ENCODE results near the gene PCDHGA1.

PCDHGA1 gene

DNA sequence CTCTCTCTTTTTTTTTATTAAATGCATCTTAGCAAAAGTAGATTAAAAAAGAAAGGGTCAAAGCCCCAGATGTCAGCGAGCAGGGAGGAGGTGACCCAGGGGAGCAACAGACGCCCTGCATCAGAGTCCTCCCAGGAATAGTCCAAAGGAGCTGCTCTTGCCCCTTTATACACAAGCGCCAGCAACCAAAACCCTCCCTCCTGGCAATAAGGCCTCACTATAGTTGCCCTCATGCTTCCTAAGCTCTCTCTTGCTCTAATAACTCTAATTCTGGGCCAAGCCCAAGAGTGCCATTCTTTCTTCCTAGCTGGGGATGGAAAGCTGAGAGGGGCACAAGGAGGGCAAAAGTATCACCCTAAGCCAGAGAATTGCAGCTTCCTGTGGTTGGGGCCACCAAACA lies 184.8 kb downstream of the PCDHGA1 start:
- no peak for DNase-seq

DNA sequence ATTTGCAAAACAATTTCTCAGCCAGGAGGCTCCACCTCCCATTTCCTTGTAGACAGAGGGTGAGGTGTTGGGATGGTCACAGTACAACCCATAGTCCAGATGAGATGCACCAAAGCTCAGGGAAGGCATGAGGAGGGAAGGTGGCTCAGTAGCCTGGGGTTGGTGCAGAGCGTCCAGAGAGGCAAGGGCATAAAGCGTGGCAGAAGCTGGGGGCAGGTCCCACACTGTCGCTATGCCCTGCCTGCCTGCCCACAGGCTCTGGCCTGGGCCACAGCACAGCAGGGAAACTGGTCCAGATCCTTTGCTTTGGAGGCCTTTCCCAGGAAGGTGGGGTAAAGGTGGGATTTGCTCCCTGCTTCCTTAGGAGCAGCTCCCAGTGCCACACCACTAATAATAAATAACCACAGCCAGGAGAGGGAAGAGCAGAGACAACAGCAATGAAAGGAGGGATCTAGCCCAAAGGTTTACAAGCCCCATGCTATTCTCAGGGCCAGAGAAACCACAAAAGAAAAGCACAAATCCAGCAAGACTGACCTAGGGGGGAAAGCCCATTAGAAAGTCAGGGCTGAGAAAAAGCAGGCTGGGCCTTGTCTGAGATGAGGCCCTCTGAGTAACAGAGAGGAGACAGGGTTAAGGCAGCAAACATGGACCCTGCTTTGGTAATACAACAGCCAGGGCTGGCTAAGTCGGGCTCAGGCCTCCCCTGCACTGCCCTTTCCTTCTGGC lies 185.8 kb downstream of the PCDHGA1 start:
- DNase-seq: no peak

DNA sequence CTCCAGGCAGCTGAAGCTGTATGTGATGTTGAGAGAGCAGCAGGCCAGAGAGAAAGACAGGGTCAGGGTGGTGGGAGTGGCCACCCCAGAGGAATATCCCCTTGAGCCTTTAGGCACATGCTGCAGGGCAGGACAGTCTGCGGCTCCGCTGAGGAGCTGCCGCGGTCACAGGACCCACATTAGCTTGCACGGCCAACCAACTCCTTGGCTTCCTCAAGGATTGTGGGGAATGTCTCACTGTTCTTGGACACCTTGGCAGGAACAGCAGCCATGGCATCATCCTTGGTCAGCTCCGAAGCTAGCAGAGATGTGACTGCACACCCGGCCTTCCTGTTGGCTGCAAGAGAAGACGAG lies 186.3 kb downstream of the PCDHGA1 start:
- DNase-seq: no peak

DNA sequence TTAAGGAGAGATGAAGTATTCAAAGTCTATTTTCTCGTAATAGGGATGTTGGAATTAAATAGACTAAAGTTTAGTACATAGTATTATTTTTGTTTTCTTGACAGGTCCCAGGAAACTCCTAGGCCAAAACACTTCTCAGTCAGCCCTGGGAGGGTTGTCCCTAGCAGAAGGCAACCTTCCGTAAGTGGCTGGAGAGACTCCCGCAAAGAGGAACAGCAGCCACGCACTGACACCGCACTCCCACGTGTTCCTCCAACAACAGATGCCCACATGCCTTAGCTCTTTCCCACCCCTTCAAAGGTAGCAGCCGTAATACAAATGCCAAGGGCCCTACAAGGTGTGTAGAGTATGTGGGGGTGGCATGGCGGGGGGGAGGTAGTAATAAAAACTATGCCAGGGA lies 187.0 kb downstream of the PCDHGA1 start:
- DNase-seq: no peak

DNA sequence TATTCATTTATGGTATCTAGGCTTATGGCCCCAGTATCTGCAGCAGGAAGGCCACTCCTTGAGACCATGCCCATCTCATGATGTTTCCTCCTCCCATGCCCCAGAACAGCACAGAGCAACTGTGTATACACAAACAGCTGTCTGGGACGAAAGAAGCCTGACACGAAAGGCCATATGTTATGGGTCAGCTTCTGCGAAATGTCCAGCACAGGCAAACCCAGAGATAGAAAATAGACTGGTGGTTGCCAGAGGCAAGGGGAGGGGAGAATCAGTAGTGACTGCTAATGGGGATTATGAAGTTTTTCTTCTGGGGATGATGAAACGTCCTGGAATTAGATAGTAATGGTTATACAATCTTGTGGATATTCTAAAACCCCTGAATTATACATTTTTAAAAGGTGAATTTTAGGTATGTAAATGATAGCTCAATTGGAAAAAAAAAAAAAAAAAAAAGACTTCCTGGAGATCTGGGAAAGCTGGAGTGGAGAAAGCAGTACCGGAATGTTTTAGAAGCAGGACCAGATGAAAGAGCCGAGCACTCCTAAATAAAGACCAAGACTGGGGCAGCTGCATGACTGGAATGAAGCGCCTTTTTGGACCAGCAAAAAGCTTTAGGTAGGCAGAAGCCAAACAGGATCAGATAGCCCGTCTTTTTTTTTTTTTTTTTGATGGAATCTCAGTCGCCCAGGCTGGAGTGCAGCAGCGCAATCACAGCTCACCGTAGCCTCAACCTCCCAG lies 187.7 kb downstream of the PCDHGA1 start:
- DNase-seq: no peak

DNA sequence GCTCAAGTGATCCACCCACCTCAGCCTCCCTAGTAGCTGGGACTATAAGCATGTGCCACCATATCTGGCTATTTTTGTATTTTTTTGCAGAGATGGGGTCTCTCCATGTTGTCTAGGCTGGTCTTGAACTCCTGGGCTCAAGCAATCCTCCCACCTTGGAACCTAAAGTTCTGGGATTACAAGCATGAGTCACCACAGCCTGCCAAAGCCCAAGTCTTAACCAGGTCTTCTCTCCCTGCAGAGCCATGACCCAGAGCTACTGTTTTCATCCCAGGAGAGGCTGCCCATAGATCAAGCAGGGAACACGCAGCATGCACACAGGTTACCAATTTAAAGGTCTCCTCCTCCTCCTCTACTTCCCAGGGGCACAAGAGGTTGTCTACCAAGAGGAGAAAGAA lies 188.3 kb downstream of the PCDHGA1 start:
- DNase-seq: no peak

DNA sequence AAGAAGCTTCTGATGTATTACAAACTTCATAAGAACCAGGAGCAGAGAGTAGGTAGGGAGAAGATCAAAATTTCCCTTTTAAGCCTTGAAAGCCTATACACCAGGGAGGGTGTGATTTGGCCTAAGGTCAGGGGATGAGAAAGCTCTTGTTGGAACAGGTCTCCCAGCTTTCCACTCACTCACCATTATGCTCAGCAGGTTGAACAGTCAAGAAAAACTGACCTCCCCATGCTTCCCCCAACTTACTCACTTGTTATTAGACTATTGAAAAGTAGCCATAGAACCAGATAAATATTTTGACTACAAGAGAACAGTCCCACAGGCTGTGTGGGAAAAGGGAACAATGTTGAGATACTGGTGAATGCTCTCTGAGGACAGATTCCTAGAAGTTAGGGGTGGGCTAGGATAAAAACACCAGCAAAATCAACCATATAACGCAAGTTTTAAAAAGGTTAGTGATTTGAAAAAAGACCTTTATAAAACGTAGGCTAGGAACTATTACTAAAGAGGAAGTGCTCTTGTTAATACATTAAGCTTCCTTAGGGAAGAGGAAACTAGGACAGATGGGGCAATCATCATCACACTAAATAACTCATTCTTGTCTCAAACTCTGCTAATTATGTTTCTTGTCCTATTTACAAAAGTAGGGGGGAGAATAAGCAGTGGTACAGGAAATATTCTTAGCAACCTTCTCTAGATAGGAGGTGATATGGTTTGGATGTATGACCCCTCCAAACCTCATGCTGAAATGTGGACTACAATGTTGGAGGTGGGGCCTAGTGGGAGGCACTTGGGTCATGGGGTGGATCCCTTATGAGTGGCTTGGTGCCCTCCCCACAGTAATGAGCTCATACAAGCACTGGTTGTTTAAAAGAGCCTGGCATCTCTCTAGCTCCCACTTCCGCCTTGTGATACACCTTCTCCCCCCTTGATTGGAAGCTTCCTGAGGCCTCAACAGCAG lies 189.6 kb downstream of the PCDHGA1 start:
- DNase-seq: no peak

DNA sequence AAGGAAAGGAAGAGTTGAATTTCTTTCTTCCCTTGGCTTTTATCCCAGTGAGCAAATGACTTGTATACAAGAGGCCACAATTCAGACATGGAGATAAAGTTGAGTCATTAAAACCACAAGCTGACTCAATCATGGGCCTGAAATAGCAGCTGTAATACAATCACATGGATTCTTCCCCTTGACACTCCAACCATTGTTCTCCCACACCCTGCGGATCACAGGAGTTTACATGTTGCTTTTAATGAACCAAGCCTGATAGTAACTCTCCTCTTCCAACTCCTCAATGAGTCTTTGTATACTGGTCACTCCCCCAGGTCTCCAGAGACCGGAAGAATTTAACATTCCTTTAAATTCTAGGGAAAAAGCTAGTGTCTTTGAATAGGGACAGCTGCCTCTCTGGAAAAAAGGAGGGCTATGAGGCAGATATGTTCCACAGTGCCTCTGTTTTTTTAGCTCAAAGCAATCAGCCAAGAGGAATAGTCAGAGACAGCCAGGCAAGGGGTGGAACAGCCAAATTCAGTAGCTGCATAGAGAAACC lies 191.0 kb downstream of the PCDHGA1 start:
- no peak for DNase-seq

DNA sequence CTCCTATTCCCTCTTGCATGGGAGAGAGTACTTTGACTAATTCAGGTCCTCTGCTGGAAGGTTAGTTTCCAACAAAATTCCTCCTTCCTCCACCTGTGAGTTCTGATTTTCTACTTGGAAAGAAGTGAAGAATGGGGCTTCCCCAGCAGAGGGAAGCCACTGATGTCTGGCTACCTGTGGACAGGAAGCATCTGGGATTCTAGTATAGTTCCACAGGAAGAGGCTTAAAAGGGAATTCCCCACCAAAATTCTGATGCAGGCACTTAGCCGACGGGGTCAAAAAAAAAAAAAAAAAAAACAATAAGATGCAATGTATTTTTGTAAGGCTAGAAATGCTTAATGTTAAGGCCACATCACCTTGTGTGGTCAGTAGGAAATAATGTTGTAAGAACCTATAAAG lies 192.0 kb downstream of the PCDHGA1 start:
- no peak for DNase-seq

DNA sequence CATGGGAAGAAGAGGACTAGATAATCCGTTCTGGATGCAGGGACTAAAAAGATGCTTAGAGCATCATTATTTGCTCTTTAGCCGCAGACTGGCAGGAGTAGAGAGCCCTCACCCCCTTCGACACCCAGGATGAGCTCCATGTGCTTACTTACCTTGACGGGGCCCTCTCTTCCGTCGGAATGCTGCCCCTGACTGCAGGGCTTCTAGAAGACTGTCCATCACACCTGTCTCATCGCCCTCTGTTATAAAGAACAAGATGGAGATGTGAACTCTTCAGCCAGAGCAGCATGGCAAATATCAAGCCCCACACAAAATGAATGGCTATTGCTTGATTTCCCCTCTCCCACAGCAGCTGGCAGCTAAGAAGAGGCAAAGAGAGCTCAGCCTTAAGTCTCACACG lies 193.7 kb downstream of the PCDHGA1 start:
- no peak for DNase-seq

DNA sequence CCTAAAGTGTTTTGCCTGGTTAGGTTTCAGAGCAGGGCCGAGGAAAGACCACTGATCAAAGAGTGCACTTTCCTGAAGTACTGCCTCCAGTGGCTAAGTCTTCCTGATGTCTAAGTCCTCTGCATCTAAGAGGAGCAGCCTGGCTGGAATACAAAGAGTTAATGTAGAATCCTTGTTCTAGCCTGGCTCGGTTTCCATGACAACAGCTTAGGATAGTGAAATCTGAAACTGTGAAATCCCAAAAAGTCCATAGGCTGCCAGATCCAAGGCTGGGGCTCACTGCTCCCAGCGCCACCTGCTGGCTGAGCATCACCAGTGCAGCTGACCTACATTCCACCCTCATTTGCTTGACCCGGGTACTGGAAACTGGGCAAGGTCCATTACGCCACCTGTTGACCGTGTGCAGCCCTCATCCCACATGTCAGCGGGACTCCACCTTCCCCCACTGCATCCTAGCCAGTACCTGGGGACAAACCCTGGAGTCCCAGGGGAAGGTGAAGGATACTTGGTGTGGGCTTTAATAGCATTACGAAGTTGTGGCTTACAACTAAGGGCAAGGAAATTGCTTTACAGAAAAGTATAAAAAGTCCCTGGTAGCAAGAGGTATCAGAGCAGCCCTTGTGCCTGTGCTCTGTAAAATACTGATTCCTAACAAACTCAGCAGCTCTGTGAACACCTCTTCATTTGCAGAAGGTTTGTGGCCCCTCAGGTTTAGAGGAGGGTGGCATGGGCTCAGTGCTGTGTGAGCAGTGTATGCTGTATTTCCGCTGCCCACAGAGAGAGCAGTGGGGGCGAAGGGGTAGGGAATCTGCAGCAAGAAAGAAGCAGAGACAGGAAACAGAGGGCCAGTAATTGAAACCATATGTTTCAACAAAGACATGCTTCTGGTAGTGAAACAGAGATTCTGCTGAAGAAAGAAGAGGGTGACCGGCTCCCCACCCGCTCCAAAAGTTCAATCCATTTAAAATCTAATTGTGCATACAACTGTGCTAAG lies 194.6 kb downstream of the PCDHGA1 start:
- peak; percentile 85 for DNase-seq

DNA sequence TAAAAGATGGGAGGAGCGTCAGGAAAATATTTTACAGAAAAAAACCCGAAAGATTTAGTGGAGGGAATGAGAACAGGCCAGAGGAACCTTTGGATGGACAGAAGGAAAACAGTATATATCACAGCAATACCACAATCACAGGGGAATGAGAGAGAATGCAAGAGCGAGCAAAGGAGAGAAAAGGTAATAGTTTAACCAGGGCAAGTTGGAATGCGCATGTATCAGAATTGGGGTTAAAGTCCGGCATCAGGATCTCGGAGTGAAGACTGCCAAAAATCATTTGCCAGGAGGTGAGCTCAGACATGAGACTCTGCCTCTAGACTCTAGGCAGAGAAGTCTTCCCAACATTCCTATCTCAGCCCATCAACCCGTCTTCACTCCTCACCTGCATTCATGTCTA lies 195.3 kb downstream of the PCDHGA1 start:
- no peak for DNase-seq

DNA sequence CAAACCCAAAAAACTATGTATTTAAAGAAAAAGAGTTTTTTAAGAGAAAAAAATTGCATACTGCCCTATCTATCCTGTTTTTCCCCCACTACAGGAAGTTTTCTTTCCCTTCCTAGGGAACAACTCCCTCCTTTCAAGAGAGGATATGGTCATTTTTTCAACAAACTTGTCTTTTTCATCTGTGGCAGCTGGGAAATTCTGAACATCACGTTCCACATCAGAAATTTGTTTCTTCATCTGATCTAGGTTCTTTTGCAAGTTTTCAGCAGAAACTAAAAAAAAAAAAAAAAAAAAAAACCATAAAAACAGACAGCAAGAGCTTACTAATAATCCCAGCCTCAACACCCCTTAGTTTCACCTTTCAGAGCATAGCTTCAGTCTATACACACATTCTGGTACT lies 197.1 kb downstream of the PCDHGA1 start:
- no peak for DNase-seq

DNA sequence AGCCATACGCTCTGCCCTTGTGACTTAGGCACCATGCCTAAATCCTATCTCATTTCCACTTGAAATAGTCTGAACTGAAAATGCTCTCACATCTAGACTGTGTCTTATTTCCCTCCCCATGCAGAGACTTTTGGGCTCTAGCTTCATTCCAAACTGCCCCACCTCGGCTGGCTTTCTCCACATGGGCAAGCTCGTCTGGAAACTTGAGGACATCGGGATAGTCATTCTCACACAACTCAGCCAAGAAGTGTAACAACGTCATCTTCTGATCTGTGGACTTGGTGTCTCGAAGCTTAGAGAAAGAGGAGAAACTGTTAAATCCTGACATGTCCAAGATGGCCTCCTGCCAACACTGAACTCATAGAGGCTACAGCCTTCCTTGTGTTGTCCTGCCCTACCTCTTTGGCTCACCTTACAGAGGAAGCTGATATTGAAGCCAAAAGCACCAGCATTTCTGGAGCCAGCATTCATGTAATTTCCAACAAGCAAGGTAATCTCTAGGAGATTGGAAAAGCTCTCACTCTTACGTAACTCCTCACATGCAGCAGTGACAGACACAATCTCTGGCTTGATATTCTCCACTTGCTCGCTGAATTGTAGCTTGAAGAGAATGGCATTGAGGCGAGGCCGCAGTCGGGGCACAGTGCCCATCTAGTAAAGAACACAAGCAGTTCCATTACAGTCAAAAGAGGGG lies 198.1 kb downstream of the PCDHGA1 start:
- no peak for DNase-seq

DNA sequence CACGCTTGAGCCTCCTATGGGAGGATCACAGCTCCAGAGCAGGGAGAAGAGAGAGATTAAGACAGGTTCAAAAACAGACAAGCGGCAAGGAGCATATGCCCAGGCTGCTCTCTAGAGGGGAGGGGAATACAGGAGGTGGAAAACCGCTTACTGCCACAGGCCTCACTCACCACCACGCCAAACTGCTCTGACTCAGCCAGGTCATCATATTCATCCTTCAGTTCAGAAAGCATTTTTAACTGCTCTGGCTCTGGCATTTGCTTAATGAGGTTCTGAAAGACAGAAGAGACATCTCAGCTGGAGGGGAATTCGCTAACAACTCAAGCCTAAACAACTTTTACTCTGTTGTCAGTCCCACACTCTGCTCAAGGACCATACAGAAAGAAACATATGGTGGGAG lies 198.7 kb downstream of the PCDHGA1 start:
- DNase-seq: no peak

DNA sequence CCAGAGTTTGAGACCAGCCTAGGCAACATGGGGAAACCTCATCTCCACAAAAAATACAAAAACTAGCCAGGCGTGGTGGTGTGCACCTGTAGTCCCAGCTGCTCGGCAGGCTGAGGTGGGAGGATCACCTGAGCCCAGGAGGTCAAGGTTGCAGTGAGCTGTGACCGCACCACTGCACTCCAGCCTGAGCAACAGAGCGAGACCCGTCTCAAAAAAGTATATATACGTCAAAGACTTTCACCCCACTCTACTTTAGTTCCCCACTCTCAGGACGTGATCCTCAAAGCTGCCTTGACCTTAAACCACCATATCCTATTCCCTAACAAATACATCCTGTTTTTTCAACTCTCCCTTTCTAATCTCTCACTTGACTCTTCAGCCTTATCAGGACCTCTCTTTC lies 199.6 kb downstream of the PCDHGA1 start:
- DNase-seq: no peak

DNA sequence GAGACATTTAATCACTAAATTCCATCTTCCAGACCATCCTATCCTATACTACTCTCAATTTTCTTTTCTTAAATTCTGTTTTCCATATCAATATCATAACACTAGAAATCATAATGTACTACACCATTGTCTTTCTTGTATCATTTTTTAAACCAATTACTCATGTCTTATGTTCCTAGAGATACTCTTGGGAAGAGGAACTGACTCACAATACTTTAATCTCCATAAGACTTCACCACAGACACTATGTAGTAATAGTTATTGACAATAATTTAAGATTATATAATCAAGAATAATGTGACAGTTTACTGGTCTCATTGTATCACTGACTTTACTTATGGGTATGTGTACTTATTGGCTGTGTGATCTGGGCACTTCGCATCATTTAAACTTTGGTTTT lies 202.4 kb downstream of the PCDHGA1 start:
- DNase-seq: no peak

DNA sequence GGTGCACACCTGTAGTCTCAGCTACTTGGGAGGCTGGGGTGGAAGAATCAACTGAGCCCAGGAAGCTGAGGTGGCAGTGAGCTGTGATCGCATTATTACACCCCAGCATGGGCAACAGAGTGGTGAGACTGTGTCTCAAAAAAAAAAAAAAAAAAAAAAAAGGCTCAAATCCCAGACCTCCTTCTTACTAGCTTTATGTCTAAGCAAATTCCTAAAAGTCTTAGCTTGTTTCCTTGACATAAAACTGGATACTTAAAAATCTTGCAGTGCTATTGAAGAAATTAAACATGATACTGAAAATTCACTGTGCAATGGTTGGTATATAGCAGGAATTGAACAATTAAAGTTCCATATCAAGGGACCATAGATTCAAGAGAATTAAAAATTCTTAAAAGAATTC lies 203.6 kb downstream of the PCDHGA1 start:
- DNase-seq: no peak

DNA sequence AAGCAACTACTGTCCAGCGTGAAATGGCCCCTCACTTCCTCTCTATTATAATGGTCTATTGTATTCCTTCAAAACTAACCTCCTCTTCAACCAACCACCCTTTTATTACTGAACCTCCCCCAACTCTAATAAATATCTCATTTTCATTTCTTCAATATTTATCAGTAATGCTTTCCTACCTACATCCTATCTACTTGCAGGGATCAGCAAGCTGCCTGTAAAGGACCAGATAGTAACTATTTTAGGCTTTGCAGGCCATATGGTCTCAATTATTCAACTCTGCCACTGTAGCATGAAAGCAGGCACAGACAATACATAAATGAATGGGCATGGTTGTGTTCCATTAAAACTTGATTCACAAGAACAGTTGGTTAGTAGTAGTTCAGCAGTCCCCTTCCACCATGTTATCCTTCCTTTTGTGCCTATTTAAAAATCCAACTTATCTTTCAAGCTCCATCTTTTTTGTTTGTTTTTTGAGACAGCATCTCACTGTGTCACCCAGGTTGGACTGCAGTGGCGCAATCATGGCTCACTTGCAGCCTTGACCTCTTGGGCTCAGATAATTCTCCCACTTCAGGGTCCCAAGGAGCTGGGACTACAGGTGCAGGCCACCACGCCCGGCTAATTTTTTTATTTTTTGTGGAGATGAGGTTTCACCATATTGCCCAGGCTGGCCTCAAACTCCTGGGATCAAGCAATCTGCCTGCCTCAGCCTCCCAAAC lies 204.3 kb downstream of the PCDHGA1 start:
- peak; percentile 2 for DNase-seq

DNA sequence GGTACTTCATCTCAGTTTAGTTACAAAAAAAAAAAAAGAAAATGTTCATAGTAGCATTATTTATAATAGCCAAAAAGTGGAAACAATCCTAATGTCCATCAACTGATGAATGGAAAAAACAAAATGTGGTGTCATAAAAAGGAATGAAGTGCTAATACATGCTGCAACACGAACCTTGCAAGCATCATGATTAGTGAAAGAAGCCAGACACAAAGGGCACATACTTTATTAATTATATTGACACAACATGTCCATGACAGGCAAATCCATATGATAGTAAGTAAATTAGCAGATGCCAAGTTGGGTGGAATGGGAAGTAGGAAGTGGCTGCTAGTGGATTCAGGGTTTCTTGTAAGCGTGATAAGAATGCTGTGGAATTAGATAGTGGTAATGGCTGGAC lies 212.7 kb downstream of the PCDHGA1 start:
- DNase-seq: no peak

DNA sequence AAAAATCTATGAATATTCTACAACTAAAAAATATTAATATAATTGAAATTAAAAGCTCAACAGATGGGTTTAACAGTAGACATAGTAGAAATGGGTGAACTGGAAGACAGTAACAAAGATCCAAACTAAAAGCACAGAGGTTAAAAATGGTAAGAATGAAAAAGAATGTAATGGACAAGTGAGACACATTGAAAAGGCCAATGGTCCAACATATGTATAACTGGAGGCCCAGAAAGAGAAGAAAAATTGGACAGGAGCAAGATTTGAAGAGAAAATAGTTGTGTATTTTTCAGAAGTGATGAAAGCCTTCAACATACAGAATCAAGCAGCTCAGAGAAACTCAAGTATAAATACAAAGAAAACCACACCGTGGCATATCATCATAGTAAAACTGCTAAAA lies 217.2 kb downstream of the PCDHGA1 start:
- DNase-seq: no peak

All from NCI-H2171 treated with DMSO at 0.1 percent for 48 hours (cell line).